DMS53 treated with DMSO at 0.1 percent for 48 hours (cell line): Measurements from ENCODE around the gene EXOSC3.

Source experiments
- DNase-seq: peaks from one replicate; lab custom pipeline; 2025; ENCODE audit not compliant: unreplicated experiment; lab: John Stamatoyannopoulos, UW

Gene EXOSC3

GRCh38 chr9:37739222-37739621 is 45.6 kb downstream of the EXOSC3 start:
- no peak for DNase-seq

GRCh38 chr9:37732952-37733351 is 51.9 kb downstream of the EXOSC3 start:
- no peak for DNase-seq

GRCh38 chr9:37732086-37732741 is 52.6 kb downstream of the EXOSC3 start:
- DNase-seq, result no peak

GRCh38 chr9:37730839-37731238 is 54.0 kb downstream of the EXOSC3 start:
- DNase-seq, result no peak

- no peak for DNase-seq
These were observed 54.6 kb downstream of the EXOSC3 start for GRCh38 chr9:37730256-37730655.
